ENCODE data around the gene ABCB9.

ABCB9 gene

GRCh38 chr12:122886851-122887818 lies 79.1 kb downstream of the ABCB9 start:
- 61% methylated on average over 10 of the region's 10 CpGs for WGBS (ENCODE audit: insufficient coverage)
- peaks cover 56 to 96% (median 92%) of the 10 kb centered on the region in 4 experiments for H3K4me1 ChIP-seq (ENCODE audit: control extremely low read depth in 1 of 4, control insufficient read depth in 4 of 4, insufficient read depth in 4 of 4, low read length in 3 of 4)
- H3K9me3 ChIP-seq (ENCODE audit: control extremely low read depth in 1 of 5, control insufficient read depth in 4 of 5, insufficient read depth in 2 of 5, low read depth in 1 of 5, low read length in 4 of 5): no peaks in the 10 kb centered on the region
- H3K27me3 ChIP-seq (replicated peaks in 2 of 5; ENCODE audit: control insufficient read depth in 4 of 5, insufficient read depth in 5 of 5, low read length in 4 of 5): no peaks in the 10 kb centered on the region
- H3K27ac ChIP-seq (ENCODE audit: insufficient read depth in 1 of 2, low read depth in 1 of 2, low read length in 2 of 2, poor library complexity in 1 of 2, severe bottlenecking in 2 of 2): peak overlapping the region; percentile 90 to 95
- H3K36me3 ChIP-seq (ENCODE audit: control insufficient read depth in 4 of 4, insufficient read depth in 4 of 4, low read length in 3 of 4): peaks cover 0 to 3% (median 0%) of the 10 kb centered on the region in 4 experiments
- POLR2A ChIA-PET: interaction anchor here (1.3 kb wide), 1 partner anchor 15 kb away, joined by 4 read pairs; no protein-coding TSS in a partner anchor
- H3K4me3 ChIP-seq (ENCODE audit: control insufficient read depth in 1 of 7, extremely low read depth in 1 of 7, insufficient read depth in 4 of 7, low read depth in 2 of 7, low read length in 6 of 7): peak overlapping the region in 4 of 7 experiments; percentile 27 to 75 (median 50)
- CTCF ChIA-PET: interaction anchor here (1.0 to 13.8 kb wide), 10 partner anchors 7 to 93 kb away, joined by 3 to 171 read pairs (median 6); no protein-coding TSS in a partner anchor
- DNase-seq: peak in 2 of 3 donors; percentile 66 to 77

- peaks cover 0 to 1% (median 0%) of the 10 kb centered on the region in 4 experiments for H3K36me3 ChIP-seq (ENCODE audit: control insufficient read depth in 4 of 4, insufficient read depth in 4 of 4, low read length in 3 of 4)
- ChIA-PET CTCF (interaction anchor here (1.0 to 13.7 kb wide), 7 partner anchors 12 to 92 kb away, joined by 3 to 171 read pairs (median 6); no protein-coding TSS in a partner anchor), POLR2A (interaction anchor here (0.6 kb wide), 1 partner anchor 14 kb away, joined by 3 read pairs; no protein-coding TSS in a partner anchor)
- peak overlapping the region; percentile 90 to 95 for H3K27ac ChIP-seq (ENCODE audit: insufficient read depth in 1 of 2, low read depth in 1 of 2, low read length in 2 of 2, poor library complexity in 1 of 2, severe bottlenecking in 2 of 2)
- WGBS (ENCODE audit: insufficient coverage): 93% methylated on average over 6 of the region's 8 CpGs
- no peaks in the 10 kb centered on the region for H3K9me3 ChIP-seq (ENCODE audit: control extremely low read depth in 1 of 5, control insufficient read depth in 4 of 5, insufficient read depth in 2 of 5, low read depth in 1 of 5, low read length in 4 of 5)
- DNase-seq: no peak
- H3K27me3 ChIP-seq (replicated peaks in 2 of 5; ENCODE audit: control insufficient read depth in 4 of 5, insufficient read depth in 5 of 5, low read length in 4 of 5): no peaks in the 10 kb centered on the region
- peaks cover 54 to 96% (median 92%) of the 10 kb centered on the region in 4 experiments for H3K4me1 ChIP-seq (ENCODE audit: control extremely low read depth in 1 of 4, control insufficient read depth in 4 of 4, insufficient read depth in 4 of 4, low read length in 3 of 4)
- H3K4me3 ChIP-seq (ENCODE audit: control insufficient read depth in 1 of 7, extremely low read depth in 1 of 7, insufficient read depth in 4 of 7, low read depth in 2 of 7, low read length in 6 of 7): peak overlapping the region in 3 of 7 experiments; percentile 6 to 72 (median 7)
These were observed 80.1 kb downstream of the ABCB9 start for GRCh38 chr12:122886161-122886560.

- WGBS (ENCODE audit: insufficient coverage): no CpG with 5 or more reads among the region's 4 CpGs
- peak overlapping the region; percentile 97 for H3K27ac ChIP-seq (ENCODE audit: insufficient read depth in 1 of 2, low read depth in 1 of 2, low read length in 2 of 2, poor library complexity in 1 of 2, severe bottlenecking in 2 of 2)
- peaks cover 50 to 96% (median 89%) of the 10 kb centered on the region in 4 experiments for H3K4me1 ChIP-seq (ENCODE audit: control extremely low read depth in 1 of 4, control insufficient read depth in 4 of 4, insufficient read depth in 4 of 4, low read length in 3 of 4)
- H3K36me3 ChIP-seq (ENCODE audit: control insufficient read depth in 4 of 4, insufficient read depth in 4 of 4, low read length in 3 of 4): peaks cover 0 to 5% (median 2%) of the 10 kb centered on the region in 4 experiments
- DNase-seq: no peak
- H3K9me3 ChIP-seq (ENCODE audit: control extremely low read depth in 1 of 5, control insufficient read depth in 4 of 5, insufficient read depth in 2 of 5, low read depth in 1 of 5, low read length in 4 of 5): no peaks in the 10 kb centered on the region
- ChIA-PET POLR2A (interaction anchor here (0.6 to 0.9 kb wide), 2 partner anchors 9 to 262 kb away, joined by 3 read pairs; no protein-coding TSS in a partner anchor), CTCF (interaction anchor here (0.7 to 13.7 kb wide), 5 partner anchors 10 to 108 kb away, joined by 3 to 171 read pairs (median 83); partner anchors contain the start of gene VPS37B)
- H3K4me3 ChIP-seq (ENCODE audit: control insufficient read depth in 1 of 7, extremely low read depth in 1 of 7, insufficient read depth in 4 of 7, low read depth in 2 of 7, low read length in 6 of 7): peak overlapping the region in 1 of 7 experiments; percentile 40
- H3K27me3 ChIP-seq (replicated peaks in 2 of 5; ENCODE audit: control insufficient read depth in 4 of 5, insufficient read depth in 5 of 5, low read length in 4 of 5): no peaks in the 10 kb centered on the region
These were observed 81.4 kb downstream of the ABCB9 start for GRCh38 chr12:122884860-122885259.

GRCh38 chr12:122884091-122884826 lies 82.0 kb downstream of the ABCB9 start:
- H3K27ac ChIP-seq (ENCODE audit: insufficient read depth in 1 of 2, low read depth in 1 of 2, low read length in 2 of 2, poor library complexity in 1 of 2, severe bottlenecking in 2 of 2): peak overlapping the region; percentile 97
- H3K4me3 ChIP-seq (ENCODE audit: control insufficient read depth in 1 of 7, extremely low read depth in 1 of 7, insufficient read depth in 4 of 7, low read depth in 2 of 7, low read length in 6 of 7): peak overlapping the region in 2 of 7 experiments; percentile 40 to 80
- no peak for DNase-seq
- 17% methylated on average over 1 of the region's 6 CpGs for WGBS (ENCODE audit: insufficient coverage)
- peaks cover 50 to 97% (median 89%) of the 10 kb centered on the region in 4 experiments for H3K4me1 ChIP-seq (ENCODE audit: control extremely low read depth in 1 of 4, control insufficient read depth in 4 of 4, insufficient read depth in 4 of 4, low read length in 3 of 4)
- peaks cover 0 to 6% (median 2%) of the 10 kb centered on the region in 4 experiments for H3K36me3 ChIP-seq (ENCODE audit: control insufficient read depth in 4 of 4, insufficient read depth in 4 of 4, low read length in 3 of 4)
- H3K9me3 ChIP-seq (ENCODE audit: control extremely low read depth in 1 of 5, control insufficient read depth in 4 of 5, insufficient read depth in 2 of 5, low read depth in 1 of 5, low read length in 4 of 5): no peaks in the 10 kb centered on the region
- POLR2A ChIA-PET: interaction anchor here (0.6 to 0.9 kb wide), 2 partner anchors 10 to 261 kb away, joined by 3 read pairs; no protein-coding TSS in a partner anchor
- no peaks in the 10 kb centered on the region for H3K27me3 ChIP-seq (replicated peaks in 2 of 5; ENCODE audit: control insufficient read depth in 4 of 5, insufficient read depth in 5 of 5, low read length in 4 of 5)
- CTCF ChIA-PET: interaction anchor here (1.3 to 13.7 kb wide), 5 partner anchors 10 to 70 kb away, joined by 3 to 171 read pairs (median 83); partner anchors contain the start of gene VPS37B

GRCh38 chr12:122882908-122883558 lies 83.2 kb downstream of the ABCB9 start:
- no peaks in the 10 kb centered on the region for H3K27me3 ChIP-seq (replicated peaks in 2 of 5; ENCODE audit: control insufficient read depth in 4 of 5, insufficient read depth in 5 of 5, low read length in 4 of 5)
- peaks cover 0 to 9% (median 3%) of the 10 kb centered on the region in 4 experiments for H3K36me3 ChIP-seq (ENCODE audit: control insufficient read depth in 4 of 4, insufficient read depth in 4 of 4, low read length in 3 of 4)
- no peaks in the 10 kb centered on the region for H3K9me3 ChIP-seq (ENCODE audit: control extremely low read depth in 1 of 5, control insufficient read depth in 4 of 5, insufficient read depth in 2 of 5, low read depth in 1 of 5, low read length in 4 of 5)
- peaks cover 49 to 96% (median 86%) of the 10 kb centered on the region in 4 experiments for H3K4me1 ChIP-seq (ENCODE audit: control extremely low read depth in 1 of 4, control insufficient read depth in 4 of 4, insufficient read depth in 4 of 4, low read length in 3 of 4)
- H3K27ac ChIP-seq (ENCODE audit: insufficient read depth in 1 of 2, low read depth in 1 of 2, low read length in 2 of 2, poor library complexity in 1 of 2, severe bottlenecking in 2 of 2): peak overlapping the region; percentile 97
- H3K4me3 ChIP-seq (ENCODE audit: control insufficient read depth in 1 of 7, extremely low read depth in 1 of 7, insufficient read depth in 4 of 7, low read depth in 2 of 7, low read length in 6 of 7): peak overlapping the region in 6 of 7 experiments; percentile 16 to 80 (median 48)
- POLR2A ChIA-PET: interaction anchor here (0.6 to 2.1 kb wide), 4 partner anchors 9 to 108 kb away, joined by 4 to 9 read pairs (median 6); no protein-coding TSS in a partner anchor
- CTCF ChIA-PET: interaction anchor here (1.6 to 13.7 kb wide), 5 partner anchors 11 to 74 kb away, joined by 3 to 171 read pairs (median 83); partner anchors contain the start of gene VPS37B
- peak; percentile 87 to 91 (median 87) for DNase-seq
- WGBS (ENCODE audit: insufficient coverage): 0% methylated on average over 4 of the region's 11 CpGs

GRCh38 chr12:122880668-122881067 lies 85.6 kb downstream of the ABCB9 start:
- H3K9me3 ChIP-seq (ENCODE audit: control extremely low read depth in 1 of 5, control insufficient read depth in 4 of 5, insufficient read depth in 2 of 5, low read depth in 1 of 5, low read length in 4 of 5): no peaks in the 10 kb centered on the region
- peak; percentile 64 to 72 (median 72) for DNase-seq
- H3K27ac ChIP-seq (ENCODE audit: insufficient read depth in 1 of 2, low read depth in 1 of 2, low read length in 2 of 2, poor library complexity in 1 of 2, severe bottlenecking in 2 of 2): peak overlapping the region; percentile 97
- 31% methylated on average over 7 of the region's 8 CpGs for WGBS (ENCODE audit: insufficient coverage)
- ChIA-PET POLR2A (interaction anchor here (1.1 kb wide), 1 partner anchor 66 kb away, joined by 4 read pairs; no protein-coding TSS in a partner anchor), CTCF (interaction anchor here (0.9 to 13.7 kb wide), 7 partner anchors 10 to 86 kb away, joined by 3 to 171 read pairs (median 32); partner anchors contain the start of genes ABCB9 and VPS37B)
- H3K27me3 ChIP-seq (replicated peaks in 2 of 5; ENCODE audit: control insufficient read depth in 4 of 5, insufficient read depth in 5 of 5, low read length in 4 of 5): no peaks in the 10 kb centered on the region
- H3K4me1 ChIP-seq (ENCODE audit: control extremely low read depth in 1 of 4, control insufficient read depth in 4 of 4, insufficient read depth in 4 of 4, low read length in 3 of 4): peaks cover 33 to 96% (median 78%) of the 10 kb centered on the region in 4 experiments
- H3K36me3 ChIP-seq (ENCODE audit: control insufficient read depth in 4 of 4, insufficient read depth in 4 of 4, low read length in 3 of 4): peaks cover 2 to 9% (median 7%) of the 10 kb centered on the region in 4 experiments
- peak overlapping the region in 2 of 7 experiments; percentile 9 to 43 for H3K4me3 ChIP-seq (ENCODE audit: control insufficient read depth in 1 of 7, extremely low read depth in 1 of 7, insufficient read depth in 4 of 7, low read depth in 2 of 7, low read length in 6 of 7)
